Measurements from ENCODE around the gene FANCM.

Gene FANCM

DNA sequence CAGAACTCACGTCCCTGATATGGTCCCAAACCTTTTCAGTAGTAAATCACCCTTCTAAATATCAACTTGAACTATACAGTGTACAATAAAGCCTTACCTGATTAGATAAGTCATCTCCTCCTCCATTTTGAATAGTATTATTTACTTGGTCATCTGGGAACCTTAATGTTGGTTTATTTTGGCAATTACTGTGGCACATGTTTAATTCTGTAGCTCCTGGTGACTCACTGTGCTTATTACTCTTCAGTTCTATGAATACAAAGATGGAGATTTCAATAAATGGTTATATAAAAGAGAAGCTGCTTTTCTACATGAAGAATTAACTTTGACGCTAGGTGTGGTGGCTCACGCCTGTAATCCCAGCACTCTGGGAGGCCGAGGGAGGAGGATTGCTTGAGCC is 91.8 kb downstream of the FANCM start:
- Histone ChIP-seq H3K4me3 (ENCODE audit: low read depth in 1 of 2, low read length in 2 of 2) (no peak overlapping the region), H3K9ac (ENCODE audit: low read depth, low read length) (no peak overlapping the region), H2AFZ (ENCODE audit: low read depth, low read length) (no peak overlapping the region), H3K36me3 (ENCODE audit: insufficient read depth, low read length) (peaks cover 94% of the 10 kb centered on the region), H3K4me1 (ENCODE audit: insufficient read depth, low read length) (no peaks in the 10 kb centered on the region), H3K79me2 (ENCODE audit: insufficient read depth, low read length) (no peaks in the 10 kb centered on the region), H3K27me3 (ENCODE audit: insufficient read depth, low read length, poor library complexity) (no peaks in the 10 kb centered on the region), H4K20me1 (ENCODE audit: insufficient read depth, low read length) (no peaks in the 10 kb centered on the region; the same call in 1 of the 2 replicates), H3K9me3 (ENCODE audit: insufficient read depth, low read length, severe bottlenecking) (no peaks in the 10 kb centered on the region), H3K27ac (ENCODE audit: low read length) (no peak overlapping the region), H3K4me2 (ENCODE audit: insufficient read depth, low read length) (no peak overlapping the region)
- no peak for ATAC-seq (ENCODE audit: insufficient read depth, low read depth)
- no peak for DNase-seq
- TF ChIP-seq, protein P1, sequence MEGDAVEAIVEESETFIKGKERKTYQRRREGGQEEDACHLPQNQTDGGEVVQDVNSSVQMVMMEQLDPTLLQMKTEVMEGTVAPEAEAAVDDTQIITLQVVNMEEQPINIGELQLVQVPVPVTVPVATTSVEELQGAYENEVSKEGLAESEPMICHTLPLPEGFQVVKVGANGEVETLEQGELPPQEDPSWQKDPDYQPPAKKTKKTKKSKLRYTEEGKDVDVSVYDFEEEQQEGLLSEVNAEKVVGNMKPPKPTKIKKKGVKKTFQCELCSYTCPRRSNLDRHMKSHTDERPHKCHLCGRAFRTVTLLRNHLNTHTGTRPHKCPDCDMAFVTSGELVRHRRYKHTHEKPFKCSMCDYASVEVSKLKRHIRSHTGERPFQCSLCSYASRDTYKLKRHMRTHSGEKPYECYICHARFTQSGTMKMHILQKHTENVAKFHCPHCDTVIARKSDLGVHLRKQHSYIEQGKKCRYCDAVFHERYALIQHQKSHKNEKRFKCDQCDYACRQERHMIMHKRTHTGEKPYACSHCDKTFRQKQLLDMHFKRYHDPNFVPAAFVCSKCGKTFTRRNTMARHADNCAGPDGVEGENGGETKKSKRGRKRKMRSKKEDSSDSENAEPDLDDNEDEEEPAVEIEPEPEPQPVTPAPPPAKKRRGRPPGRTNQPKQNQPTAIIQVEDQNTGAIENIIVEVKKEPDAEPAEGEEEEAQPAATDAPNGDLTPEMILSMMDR (IDR thresholded peaks at IDR 0.05; ENCODE audit: borderline replicate concordance, extremely low read depth, low read length, poor library complexity, severe bottlenecking) = no peak
- no peak for TF ChIP-seq EZH2 (IDR thresholded peaks at IDR 0.05; ENCODE audit: borderline replicate concordance, low read depth, low read length, severe bottlenecking)

DNA sequence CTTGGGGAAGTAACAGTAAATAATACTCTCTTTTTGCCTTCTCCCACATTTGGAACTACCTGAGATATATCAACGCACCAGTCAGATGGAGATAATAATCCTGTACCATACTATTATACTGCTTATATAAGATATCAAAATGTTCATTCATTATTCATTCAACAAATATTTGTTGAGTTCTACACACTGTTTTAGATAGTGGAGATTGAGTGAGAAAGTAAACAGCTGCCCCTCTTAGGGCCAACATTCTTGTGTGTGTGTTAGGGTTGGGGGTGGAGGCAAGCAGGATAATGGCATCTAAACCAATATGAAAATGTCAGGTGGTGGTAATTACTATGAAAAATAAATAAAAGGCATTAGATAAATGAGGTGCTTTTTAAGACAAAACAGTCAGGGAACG is 103.3 kb downstream of the FANCM start:
- no peak overlapping the region for H3K9ac ChIP-seq (ENCODE audit: low read depth, low read length)
- H3K4me1 ChIP-seq (ENCODE audit: insufficient read depth, low read length) = no peaks in the 10 kb centered on the region
- H3K9me3 ChIP-seq (ENCODE audit: insufficient read depth, low read length, severe bottlenecking) = no peaks in the 10 kb centered on the region
- H3K4me3 ChIP-seq (ENCODE audit: low read depth in 1 of 2, low read length in 2 of 2) = no peak overlapping the region
- no peak overlapping the region for H3K4me2 ChIP-seq (ENCODE audit: insufficient read depth, low read length)
- TF ChIP-seq, protein P1 (IDR thresholded peaks at IDR 0.05; ENCODE audit: borderline replicate concordance, extremely low read depth, low read length, poor library complexity, severe bottlenecking) = no peak
- TF ChIP-seq EZH2 (IDR thresholded peaks at IDR 0.05; ENCODE audit: borderline replicate concordance, low read depth, low read length, severe bottlenecking) = no peak
- no peak overlapping the region for H2AFZ ChIP-seq (ENCODE audit: low read depth, low read length)
- H3K27ac ChIP-seq (ENCODE audit: low read length) = no peak overlapping the region
- H4K20me1 ChIP-seq (ENCODE audit: insufficient read depth, low read length) = peaks cover 11% of the 10 kb centered on the region; the same call in 1 of the 2 replicates
- no peak for ATAC-seq (ENCODE audit: insufficient read depth, low read depth)
- no peaks in the 10 kb centered on the region for H3K27me3 ChIP-seq (ENCODE audit: insufficient read depth, low read length, poor library complexity)
- DNase-seq = no peak
- H3K79me2 ChIP-seq (ENCODE audit: insufficient read depth, low read length) = peaks cover 43% of the 10 kb centered on the region
- H3K36me3 ChIP-seq (ENCODE audit: insufficient read depth, low read length) = peaks cover 52% of the 10 kb centered on the region

DNA sequence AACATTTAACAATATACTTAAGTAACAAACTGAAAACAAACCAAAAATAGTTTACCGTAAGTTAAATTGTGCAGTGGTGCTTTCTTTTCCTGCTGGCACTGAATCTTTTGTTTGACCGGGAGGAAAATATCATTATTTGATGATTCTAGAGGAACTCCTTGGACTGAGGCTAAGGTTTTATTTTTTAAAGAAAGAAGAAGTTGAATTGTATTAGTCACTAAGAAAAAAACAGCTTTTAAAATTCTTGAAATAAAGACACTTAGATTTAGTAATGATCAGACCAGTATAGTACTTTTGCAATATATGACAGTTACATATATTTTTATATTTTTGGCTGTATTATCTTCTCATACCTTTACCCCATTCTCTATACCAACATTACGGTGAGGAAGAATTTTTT is 107.0 kb downstream of the FANCM start:
- no peak for TF ChIP-seq EZH2 (IDR thresholded peaks at IDR 0.05; ENCODE audit: borderline replicate concordance, low read depth, low read length, severe bottlenecking)
- TF ChIP-seq, protein P1 (IDR thresholded peaks at IDR 0.05; ENCODE audit: borderline replicate concordance, extremely low read depth, low read length, poor library complexity, severe bottlenecking) = no peak
- ATAC-seq (ENCODE audit: insufficient read depth, low read depth) = no peak
- H3K79me2 ChIP-seq (ENCODE audit: insufficient read depth, low read length) = peaks cover 70% of the 10 kb centered on the region

DNA sequence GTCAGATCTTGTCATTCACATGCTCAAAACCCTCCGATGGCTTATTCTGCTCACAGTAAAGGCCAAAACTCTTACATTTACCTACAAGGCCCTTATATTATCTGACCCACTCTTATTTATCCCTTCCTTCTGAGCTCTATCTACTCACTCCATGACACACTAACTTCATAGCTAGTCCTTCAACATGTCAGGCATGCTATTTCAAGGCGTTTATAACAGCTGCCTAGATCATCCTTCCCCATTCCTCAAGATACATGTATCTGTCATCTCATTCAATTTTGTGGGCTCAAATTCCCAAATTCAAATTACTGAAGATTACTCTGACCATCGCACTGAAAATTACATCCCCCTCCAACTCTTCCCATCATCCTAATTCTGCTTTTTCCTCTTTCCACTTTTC is 110.4 kb downstream of the FANCM start:
- Histone ChIP-seq H3K27me3 (ENCODE audit: insufficient read depth, low read length, poor library complexity) (no peaks in the 10 kb centered on the region), H3K79me2 (ENCODE audit: insufficient read depth, low read length) (peaks cover 100% of the 10 kb centered on the region), H3K9me3 (ENCODE audit: insufficient read depth, low read length, severe bottlenecking) (no peaks in the 10 kb centered on the region), H3K4me3 (ENCODE audit: low read depth in 1 of 2, low read length in 2 of 2) (no peak overlapping the region), H3K27ac (ENCODE audit: low read length) (no peak overlapping the region), H3K36me3 (ENCODE audit: insufficient read depth, low read length) (peaks cover 20% of the 10 kb centered on the region; the same call in 1 of the 2 replicates), H3K9ac (ENCODE audit: low read depth, low read length) (no peak overlapping the region), H4K20me1 (ENCODE audit: insufficient read depth, low read length) (peaks cover 16% of the 10 kb centered on the region), H2AFZ (ENCODE audit: low read depth, low read length) (no peak overlapping the region), H3K4me2 (ENCODE audit: insufficient read depth, low read length) (0 out of 2 replicates have a peak overlapping the region, but pooled peaks have one; percentile 18), H3K4me1 (ENCODE audit: insufficient read depth, low read length) (peaks cover 37% of the 10 kb centered on the region)
- TF ChIP-seq, protein P1 (IDR thresholded peaks at IDR 0.05; ENCODE audit: borderline replicate concordance, extremely low read depth, low read length, poor library complexity, severe bottlenecking) = no peak
- TF ChIP-seq EZH2 (IDR thresholded peaks at IDR 0.05; ENCODE audit: borderline replicate concordance, low read depth, low read length, severe bottlenecking) = no peak
- no peak for ATAC-seq (ENCODE audit: insufficient read depth, low read depth)
- DNase-seq = no peak

More for the DNA sequence above, 107.0 kb downstream of the FANCM start:
- Histone ChIP-seq H2AFZ (ENCODE audit: low read depth, low read length) (no peak overlapping the region), H3K4me2 (ENCODE audit: insufficient read depth, low read length) (no peak overlapping the region), H3K36me3 (ENCODE audit: insufficient read depth, low read length) (peaks cover 25% of the 10 kb centered on the region), H3K4me1 (ENCODE audit: insufficient read depth, low read length) (peaks cover 11% of the 10 kb centered on the region; the same call in 1 of the 2 replicates), H3K9me3 (ENCODE audit: insufficient read depth, low read length, severe bottlenecking) (no peaks in the 10 kb centered on the region), H3K4me3 (ENCODE audit: low read depth in 1 of 2, low read length in 2 of 2) (no peak overlapping the region), H3K27ac (ENCODE audit: low read length) (no peak overlapping the region), H4K20me1 (ENCODE audit: insufficient read depth, low read length) (peaks cover 15% of the 10 kb centered on the region), H3K27me3 (ENCODE audit: insufficient read depth, low read length, poor library complexity) (no peaks in the 10 kb centered on the region), H3K9ac (ENCODE audit: low read depth, low read length) (no peak overlapping the region)
- DNase-seq = no peak

Data from DND-41 (cell line).